ENCODE results near the gene FSTL5. TPM values are rescaled to one million over a fixed set of nuclear protein-coding genes. Genes with fewer than 3 reads are reported as not detected.

The FSTL5 gene
- total and polyA plus RNA-seq, 9 of the 15 experiments (the other 6 are each of a cell fraction or from before 2014, with no cell fraction given), result 0.09 to 3.1 (median 0.50) TPM; not detected in 1

GRCh38 chr4:161585011-161585410, 578.8 kb downstream of the FSTL5 start (continued):
- TF ChIP-seq ETV1 (tag; conservative IDR thresholded peaks at IDR 0.05; ENCODE audit: low read depth), result no peak
- no peak for TF ChIP-seq CEBPG (CRISPR knock-in tag; IDR thresholded peaks at IDR 0.05)
- TF ChIP-seq CEBPG (tag; conservative IDR thresholded peaks at IDR 0.05 in 1 of 2, IDR thresholded peaks at IDR 0.05 in 1 of 2), result no peak
- no peak for TF ChIP-seq ZZZ3 (IDR thresholded peaks at IDR 0.05)

GRCh38 chr4:161583549-161583948, 580.3 kb downstream of the FSTL5 start:
- in situ Hi-C loops (cut with MboI) (no loop called here), intact Hi-C loops (cut with micrococcal nuclease) (no loop called here)
- Histone ChIP-seq H3K9me3 (replicated peaks; ENCODE audit: control insufficient read depth, insufficient read depth, low read depth, low read length) (no peaks in the 10 kb centered on the region), H2AFZ (ENCODE audit: low read depth, low read length) (no peak overlapping the region), H3K9me1 (ENCODE audit: control insufficient read depth, insufficient read depth, low read length) (no peaks in the 10 kb centered on the region), H3K4me2 (ENCODE audit: insufficient read depth, low read length) (no peak overlapping the region), H3K4me1 (replicated peaks in 1 of 2; ENCODE audit: control insufficient read depth in 2 of 2, insufficient read depth in 2 of 2, low read length in 2 of 2) (no peaks in the 10 kb centered on the region), H3K27ac (ENCODE audit: extremely low read depth, low read depth, low read length) (no peak overlapping the region), H4K20me1 (replicated peaks; ENCODE audit: control insufficient read depth, insufficient read depth, low read length) (no peaks in the 10 kb centered on the region), H3K9ac (ENCODE audit: insufficient read depth in 1 of 2, low read depth in 2 of 2, low read length in 2 of 2) (no peak overlapping the region), H3K36me3 (ENCODE audit: control insufficient read depth, insufficient read depth, low read length) (no peaks in the 10 kb centered on the region), H3K27me3 (ENCODE audit: control insufficient read depth in 2 of 2, insufficient read depth in 2 of 2, low read length in 2 of 2) (no peaks in the 10 kb centered on the region), H3K79me2 (ENCODE audit: control insufficient read depth, insufficient read depth, low read length) (no peaks in the 10 kb centered on the region), H3K4me3 (no peak overlapping the region)
- ChIA-PET CTCF (ENCODE audit: low intra/inter-chr PET ratio) (no interaction called here), POLR2A (no interaction called here)
- ATAC-seq (no peak), FAIRE-seq (no peak), DNase-seq (ENCODE audit: extremely low read depth in 1 of 4, low spot score in 3 of 4) (no peak)
- BruUV-seq (replicated peaks), result no TSS peak
- TF ChIP-seq ZNF3 (CRISPR knock-in tag; IDR thresholded peaks at IDR 0.05) (no peak), ILK (tag; IDR thresholded peaks at IDR 0.05; ENCODE audit: borderline replicate concordance, low read depth) (no peak), ZNF165 (CRISPR knock-in tag; IDR thresholded peaks at IDR 0.05; ENCODE audit: borderline replicate concordance) (no peak), HEY1 (CRISPR knock-in tag; IDR thresholded peaks at IDR 0.05; ENCODE audit: borderline replicate concordance) (no peak), MBD2 (IDR thresholded peaks at IDR 0.05; ENCODE audit: borderline replicate concordance, low read depth) (no peak), ZFX (CRISPR knock-in tag; IDR thresholded peaks at IDR 0.05) (no peak), CGGBP1 (CRISPR knock-in tag; IDR thresholded peaks at IDR 0.05) (no peak), CSDE1 (IDR thresholded peaks at IDR 0.05) (no peak), POLR3A (IDR thresholded peaks at IDR 0.05; ENCODE audit: borderline replicate concordance, extremely low read depth, insufficient read depth, insufficient read length) (no peak), HDAC1 (IDR thresholded peaks at IDR 0.05) (no peak), ZFP36 (IDR thresholded peaks at IDR 0.05; ENCODE audit: low read depth, low read length, partially characterized antibody) (no peak), ZNF277 (CRISPR knock-in tag; IDR thresholded peaks at IDR 0.05; ENCODE audit: borderline replicate concordance) (no peak), ZKSCAN1 (IDR thresholded peaks at IDR 0.05; ENCODE audit: low read depth, low read length) (no peak), PRDM10 (IDR thresholded peaks at IDR 0.05; ENCODE audit: partially characterized antibody) (no peak)
